K562 (cell line): ENCODE data around the gene ATP5PF. TPM values are rescaled to one million over a fixed set of nuclear protein-coding genes. Genes with fewer than 3 reads are reported as not detected.

Source experiments
- FOXA1 ChIP-seq: fragments of 450-650 bp; IDR thresholded peaks from 2 replicates; pipeline ENCODE4 v1.6.1; 2016; ENCODE audit warnings: mild to moderate bottlenecking, borderline replicate concordance
- NEUROD1 ChIP-seq: fragments of 150-350 bp; IDR thresholded peaks from 2 replicates; pipeline ENCODE4 v1.6.1; 2014; ENCODE audit warnings: borderline replicate concordance, low read length, low read depth; ENCODE audit not compliant: partially characterized antibody
- RAD21 ChIP-seq, 2 experiments: fragments of 250-450 bp in 1 of 2; fragments of 450-650 bp in 1 of 2; sonication (Bioruptor Pico) in 1 of 2; formaldehyde crosslinking in 1 of 2; IDR thresholded peaks in 1 of 2; conservative IDR thresholded peaks in 1 of 2; 2 replicates each; pipeline versions ENCODE4 v1.4.0 to v1.8.0; 2020 to 2022; ENCODE audit warnings: mild to moderate bottlenecking in 2 of 2, moderate library complexity in 1 of 2
- RBM22 ChIP-seq: fragments of 200-400 bp; formaldehyde crosslinking; IDR thresholded peaks from 2 replicates; pipeline ENCODE4 v1.6.1; 2018; ENCODE audit warnings: low read length, low read depth; ENCODE audit not compliant: poor library complexity, severe bottlenecking
- RNF219 ChIP-seq: fragments of 250-450 bp; sonication (Bioruptor Pico); IDR thresholded peaks from 2 replicates; pipeline ENCODE4 v1.5.0; 2022; ENCODE audit warnings: mild to moderate bottlenecking
- TFAP4 ChIP-seq: sonication (generic); formaldehyde crosslinking; IDR thresholded peaks from 2 replicates; pipeline ENCODE4 v1.8.0; 2022; ENCODE audit warnings: missing genetic modification reagents, mild to moderate bottlenecking, moderate library complexity, borderline replicate concordance
- ZNF12 ChIP-seq: sonication (generic); formaldehyde crosslinking; IDR thresholded peaks from 2 replicates; pipeline ENCODE4 v1.4.0; 2020; ENCODE audit warnings: mild to moderate bottlenecking, missing genetic modification reagents
- ZNF696 ChIP-seq: fragments of 250-450 bp; sonication (Bioruptor Pico); conservative IDR thresholded peaks from 2 replicates; pipeline ENCODE4 v1.4.0; 2020; ENCODE audit warnings: mild to moderate bottlenecking, moderate library complexity
- polyA plus RNA-seq, 8 experiments: library from polyadenylated mRNA; depleted of rRNA in 4 of 8; stranded (reverse) in 5 of 8; unstranded in 3 of 8; fragments of >200 nt; fragmentation: Nextera tagmentation in 2 of 8; fragmentation: Illumina TruSeq in 1 of 8; extraction: Ambion mirVana in 2 of 8; extraction: Trizol in 1 of 8; gene quantifications; 2 replicates each; pipeline versions ENCODE4 v1.2.1 to v1.2.3, GENCODE V29; 2011 to 2014; ENCODE audit warnings: inconsistent platforms in 1 of 8, missing spikeins in 1 of 8
- total RNA-seq, 7 experiments: library from RNA; depleted of rRNA in 6 of 7; stranded (reverse); fragments of >200 nt in 6 of 7; fragmentation: Illumina TruSeq in 2 of 7; extraction: Trizol in 2 of 7; gene quantifications; 2 replicates each; pipeline versions ENCODE4 v1.2.1 to v1.2.3, GENCODE V29; 2011 to 2021; ENCODE audit warnings: low replicate concordance in 1 of 7
- TF ChIP-seq, protein P1 (sequence below), 3 experiments: fragments of 200-800 bp in 1 of 3; sonication (Bioruptor generic) in 1 of 3; sonication (generic) in 1 of 3; formaldehyde crosslinking in 1 of 3; IDR thresholded peaks; 2 replicates each; pipeline versions ENCODE4 v1.6.1 to v1.8.0; 2016 to 2022; ENCODE audit warnings: mild to moderate bottlenecking in 2 of 3, missing compliant biosample characterization in 2 of 3, missing genetic modification characterization in 2 of 3, missing genetic modification reagents in 1 of 3

ATP5PF gene
- total and polyA plus RNA-seq, 9 of the 15 experiments (the other 6 are each of a cell fraction or from before 2014, with no cell fraction given) = 242 to 2,488 (median 533) TPM

- TF ChIP-seq NEUROD1 = no peak
- TF ChIP-seq, protein P1, sequence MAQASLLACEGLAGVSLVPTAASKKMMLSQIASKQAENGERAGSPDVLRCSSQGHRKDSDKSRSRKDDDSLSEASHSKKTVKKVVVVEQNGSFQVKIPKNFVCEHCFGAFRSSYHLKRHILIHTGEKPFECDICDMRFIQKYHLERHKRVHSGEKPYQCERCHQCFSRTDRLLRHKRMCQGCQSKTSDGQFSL (CRISPR knock-in tag; IDR thresholded peaks at IDR 0.05) = no peak
- TF ChIP-seq, protein P1 (tag; IDR thresholded peaks at IDR 0.05) = no peak
- no peak for TF ChIP-seq RNF219 (CRISPR knock-in tag)
- no peak for TF ChIP-seq ZNF12
- TF ChIP-seq RBM22 = no peak
- TF ChIP-seq ZNF696 (CRISPR knock-in tag) = no peak
- TF ChIP-seq FOXA1 = no peak
- no peak for TF ChIP-seq RAD21 (CRISPR knock-in tag; conservative IDR thresholded peaks at IDR 0.05 in 1 of 2, IDR thresholded peaks at IDR 0.05 in 1 of 2)
- TF ChIP-seq TFAP4 (CRISPR knock-in tag) = no peak
These were observed 52.3 kb downstream of the ATP5PF start (continued) for GRCh38 chr21:25682382-25682781.
